ENCODE results near the gene CTNNAL1.

- TF ChIP-seq, protein P1, sequence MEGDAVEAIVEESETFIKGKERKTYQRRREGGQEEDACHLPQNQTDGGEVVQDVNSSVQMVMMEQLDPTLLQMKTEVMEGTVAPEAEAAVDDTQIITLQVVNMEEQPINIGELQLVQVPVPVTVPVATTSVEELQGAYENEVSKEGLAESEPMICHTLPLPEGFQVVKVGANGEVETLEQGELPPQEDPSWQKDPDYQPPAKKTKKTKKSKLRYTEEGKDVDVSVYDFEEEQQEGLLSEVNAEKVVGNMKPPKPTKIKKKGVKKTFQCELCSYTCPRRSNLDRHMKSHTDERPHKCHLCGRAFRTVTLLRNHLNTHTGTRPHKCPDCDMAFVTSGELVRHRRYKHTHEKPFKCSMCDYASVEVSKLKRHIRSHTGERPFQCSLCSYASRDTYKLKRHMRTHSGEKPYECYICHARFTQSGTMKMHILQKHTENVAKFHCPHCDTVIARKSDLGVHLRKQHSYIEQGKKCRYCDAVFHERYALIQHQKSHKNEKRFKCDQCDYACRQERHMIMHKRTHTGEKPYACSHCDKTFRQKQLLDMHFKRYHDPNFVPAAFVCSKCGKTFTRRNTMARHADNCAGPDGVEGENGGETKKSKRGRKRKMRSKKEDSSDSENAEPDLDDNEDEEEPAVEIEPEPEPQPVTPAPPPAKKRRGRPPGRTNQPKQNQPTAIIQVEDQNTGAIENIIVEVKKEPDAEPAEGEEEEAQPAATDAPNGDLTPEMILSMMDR (IDR thresholded peaks at IDR 0.05): no peak
- TF ChIP-seq POLR2A (IDR thresholded peaks at IDR 0.05): no peak
These were observed 21.8 kb downstream of the CTNNAL1 start for GRCh38 chr9:108991479-108991878.

Data from testis (tissue), 2 donors.